Sigmoid colon (tissue), 4 donors: Measurements from ENCODE around the gene HPRT1.

ENCODE experiments used
- EP300 ChIP-seq, 4 donors: sonication (generic); formaldehyde crosslinking; IDR thresholded peaks; one replicate each; pipeline ENCODE4 v1.6.1; 2017; ENCODE audit warnings: antibody characterized with exemption in 4 of 4
- POLR2A ChIP-seq, 2 donors: fragments of 450-650 bp; IDR thresholded peaks; one replicate each; pipeline ENCODE4 v1.6.1; 2016; ENCODE audit warnings: antibody characterized with exemption in 2 of 2, mild to moderate bottlenecking in 2 of 2, moderate library complexity in 2 of 2
- POLR2AphosphoS5 ChIP-seq, 4 donors: sonication (generic); formaldehyde crosslinking; IDR thresholded peaks; one replicate each; pipeline ENCODE4 v1.6.1; 2017; ENCODE audit warnings: antibody characterized with exemption in 4 of 4
- TF ChIP-seq, protein P1 (sequence below), 4 experiments: fragments of 450-650 bp in 3 of 4; fragments of 200-600 bp in 1 of 4; IDR thresholded peaks; one replicate each; pipeline ENCODE4 v1.5.1; 2016 to 2019; ENCODE audit warnings: antibody characterized with exemption in 4 of 4, mild to moderate bottlenecking in 3 of 4, moderate library complexity in 2 of 4

DNA sequence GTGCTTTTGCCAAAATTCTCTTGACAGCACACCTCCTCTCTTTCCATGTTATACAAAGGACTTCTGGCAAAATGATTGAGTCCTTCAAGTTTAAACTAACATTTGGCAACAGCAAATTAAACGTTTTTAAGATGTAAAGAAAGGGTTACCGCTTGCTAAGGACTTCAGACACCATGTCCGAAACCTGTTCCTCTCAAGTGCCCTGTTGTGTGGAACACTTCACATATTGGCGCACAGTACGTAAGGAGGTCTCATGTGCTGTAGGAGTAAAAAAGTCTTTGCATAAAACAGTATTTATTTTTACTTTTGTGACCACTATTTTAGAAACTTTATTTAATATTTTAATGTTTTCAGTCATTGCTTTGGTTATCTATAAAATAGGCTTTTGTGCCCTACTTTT, 33.7 kb upstream of the HPRT1 start:
- TF ChIP-seq, protein P1, sequence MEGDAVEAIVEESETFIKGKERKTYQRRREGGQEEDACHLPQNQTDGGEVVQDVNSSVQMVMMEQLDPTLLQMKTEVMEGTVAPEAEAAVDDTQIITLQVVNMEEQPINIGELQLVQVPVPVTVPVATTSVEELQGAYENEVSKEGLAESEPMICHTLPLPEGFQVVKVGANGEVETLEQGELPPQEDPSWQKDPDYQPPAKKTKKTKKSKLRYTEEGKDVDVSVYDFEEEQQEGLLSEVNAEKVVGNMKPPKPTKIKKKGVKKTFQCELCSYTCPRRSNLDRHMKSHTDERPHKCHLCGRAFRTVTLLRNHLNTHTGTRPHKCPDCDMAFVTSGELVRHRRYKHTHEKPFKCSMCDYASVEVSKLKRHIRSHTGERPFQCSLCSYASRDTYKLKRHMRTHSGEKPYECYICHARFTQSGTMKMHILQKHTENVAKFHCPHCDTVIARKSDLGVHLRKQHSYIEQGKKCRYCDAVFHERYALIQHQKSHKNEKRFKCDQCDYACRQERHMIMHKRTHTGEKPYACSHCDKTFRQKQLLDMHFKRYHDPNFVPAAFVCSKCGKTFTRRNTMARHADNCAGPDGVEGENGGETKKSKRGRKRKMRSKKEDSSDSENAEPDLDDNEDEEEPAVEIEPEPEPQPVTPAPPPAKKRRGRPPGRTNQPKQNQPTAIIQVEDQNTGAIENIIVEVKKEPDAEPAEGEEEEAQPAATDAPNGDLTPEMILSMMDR (IDR thresholded peaks at IDR 0.05): no peak
- no peak for TF ChIP-seq EP300 (IDR thresholded peaks at IDR 0.05)
- no peak for TF ChIP-seq POLR2AphosphoS5 (IDR thresholded peaks at IDR 0.05)
- TF ChIP-seq POLR2A (IDR thresholded peaks at IDR 0.05): no peak
